Spleen (tissue), 11 donors: Measurements from ENCODE around the gene COL9A1. TPM values are rescaled to one million over a fixed set of nuclear protein-coding genes. Genes with fewer than 3 reads are reported as not detected.

Experiments
- DNase-seq: peaks from one replicate; pipeline ENCODE4 v3.0.0-alpha.2; 2020
- H3K27ac ChIP-seq, 8 donors: fragments of 200-600 bp; sonication (generic) in 7 of 8; 1 replicate in 4 of 8; 2 replicates in 4 of 8; pipeline versions ENCODE4 v1.5.0 to v1.8.0; 2016 to 2021; ENCODE audit warnings: inconsistent platforms in 4 of 8, mild to moderate bottlenecking in 4 of 8, moderate library complexity in 1 of 8
- H3K27me3 ChIP-seq, 7 donors: fragments of 200-600 bp; sonication (generic) in 6 of 7; replicated peaks in 1 of 7; 1 replicate in 4 of 7; 2 replicates in 3 of 7; pipeline versions ENCODE4 v1.5.0 to v1.8.0; 2016 to 2021; ENCODE audit warnings: inconsistent platforms in 3 of 7, mild to moderate bottlenecking in 1 of 7
- H3K36me3 ChIP-seq, 6 donors: fragments of 200-600 bp; sonication (generic) in 5 of 6; 1 replicate in 4 of 6; 2 replicates in 2 of 6; pipeline versions ENCODE4 v1.5.0 to v1.8.0; 2016 to 2021; ENCODE audit warnings: inconsistent platforms in 2 of 6
- H3K4me1 ChIP-seq, 6 donors: fragments of 200-600 bp; sonication (generic) in 5 of 6; 1 replicate in 3 of 6; 2 replicates in 3 of 6; pipeline versions ENCODE4 v1.5.0 to v1.8.0; 2016 to 2021; ENCODE audit warnings: inconsistent platforms in 3 of 6
- H3K4me3 ChIP-seq, 8 donors: fragments of 200-600 bp; sonication (generic) in 7 of 8; 1 replicate in 4 of 8; 2 replicates in 4 of 8; pipeline versions ENCODE4 v1.5.0 to v1.8.0; 2016 to 2021; ENCODE audit warnings: inconsistent platforms in 4 of 8, mild to moderate bottlenecking in 4 of 8, moderate library complexity in 2 of 8
- H3K9me3 ChIP-seq, 8 donors: fragments of 200-600 bp; sonication (generic) in 7 of 8; 1 replicate in 4 of 8; 2 replicates in 4 of 8; pipeline versions ENCODE4 v1.5.0 to v1.8.0; 2016 to 2021; ENCODE audit warnings: inconsistent platforms in 4 of 8
- CTCF ChIP-seq, 11 experiments: fragments of 200-600 bp in 7 of 11; fragments of 450-650 bp in 4 of 11; sonication (generic) in 4 of 11; IDR thresholded peaks in 8 of 11; conservative IDR thresholded peaks in 3 of 11; 1 replicate in 7 of 11; 2 replicates in 4 of 11; pipeline versions ENCODE4 v1.4.0 to v1.8.0; 2016 to 2021; ENCODE audit warnings: antibody characterized with exemption in 11 of 11, inconsistent platforms in 4 of 11, mild to moderate bottlenecking in 1 of 11
- POLR2A ChIP-seq, 3 donors: fragments of 450-650 bp; IDR thresholded peaks; one replicate each; pipeline ENCODE4 v1.5.1; 2017; ENCODE audit warnings: antibody characterized with exemption in 3 of 3, mild to moderate bottlenecking in 1 of 3
- POLR2AphosphoS5 ChIP-seq, 3 donors: sonication (generic); formaldehyde crosslinking; IDR thresholded peaks; one replicate each; pipeline ENCODE4 v1.5.1; 2017; ENCODE audit warnings: antibody characterized with exemption in 3 of 3
- WGBS, 5 donors: extraction: QIAGEN DNeasy Blood & Tissue Kit in 3 of 5; methylation state at CpG; one replicate each; pipeline versions ENCODE4 v1.1.5 to v1.1.7; 2013 to 2018; 5-methylcytosine and 5-hydroxymethylcytosine counted together
- intact Hi-C: fragments of 100-400 bp; cut with DNase I; formaldehyde crosslinking; loops from one replicate; pipeline ENCODE4 v1.15.0; 2023; ENCODE audit warnings: low total_unique reads
- polyA plus RNA-seq, 3 donors: library from polyadenylated mRNA; stranded (reverse); fragments of 200-250 nt; gene quantifications; one replicate each; pipeline ENCODE4 v1.2.1, GENCODE V29; 2013
- total RNA-seq, 7 donors: library from RNA; depleted of rRNA in 3 of 7; stranded (reverse); fragments of >200 nt in 3 of 7; fragmentation: NEBNext Ultra II Directional in 4 of 7; extraction: Animal tissue kit (Norgen Biotek cat#: 25700) in 4 of 7; gene quantifications; one replicate each; pipeline versions ENCODE4 v1.1.0 to v1.2.1, GENCODE V29; 2016 to 2021
- donor health status: healthy with polysubstance abuse.
- donor health status: DM: no; HTN: no; CAD: no; lungs with moderate emphysema.
- donor health status: DM: no; HTN: no; CAD: no.
- donor health status: Bipolar disorder and iron deficiency.
- donor health status: healthy.
- donor health status: DM: no; HTN: no; CAD: no.
- donor health status: DM: yes; HTN: yes; CAD: no.

Gene COL9A1
- total and polyA plus RNA-seq, 10 donors, result 0.06 to 0.07 (median 0.06) TPM; not detected in 7

DNA sequence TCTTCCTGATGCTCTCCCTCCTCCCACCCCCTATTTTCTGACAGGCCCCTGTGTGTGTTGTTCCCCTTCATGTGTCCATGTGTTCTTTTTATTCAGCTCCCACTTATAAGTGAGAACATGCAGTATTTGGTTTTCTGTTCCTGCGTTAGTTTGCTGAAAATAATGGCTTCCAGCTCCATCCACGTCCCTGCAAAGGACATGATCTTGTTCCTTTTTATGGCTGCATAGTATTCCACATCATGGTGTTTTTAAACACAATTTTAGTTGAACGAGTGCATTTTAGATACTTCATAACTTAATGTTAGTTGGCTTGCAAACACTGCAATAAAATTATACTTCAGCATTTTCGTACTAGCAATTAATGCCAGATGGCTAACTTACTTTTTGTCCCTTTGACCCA, 28.5 kb downstream of the COL9A1 start:
- DNase-seq, result no peak
- H3K27ac ChIP-seq, result no peak overlapping the region
- no peaks in the 10 kb centered on the region for H3K4me1 ChIP-seq
- H3K9me3 ChIP-seq, result peaks cover 0 to 4% (median 0%) of the 10 kb centered on the region in 8 donors
- WGBS, 5 donors, result 72 to 86% (median 82%) methylated on average over 4 of the region's 4 CpGs
- H3K4me3 ChIP-seq, result no peak overlapping the region
- TF ChIP-seq POLR2AphosphoS5 (IDR thresholded peaks at IDR 0.05), result no peak
- TF ChIP-seq CTCF (IDR thresholded peaks at IDR 0.05 in 8 of 11, conservative IDR thresholded peaks at IDR 0.05 in 3 of 11), result no peak
- no peak for TF ChIP-seq POLR2A (IDR thresholded peaks at IDR 0.05)
- no peaks in the 10 kb centered on the region for H3K36me3 ChIP-seq
- intact Hi-C loops, result no loop called here
- peaks cover 0 to 5% (median 0%) of the 10 kb centered on the region in 7 donors for H3K27me3 ChIP-seq

- Histone ChIP-seq H3K27me3 (peaks cover 0 to 5% (median 0%) of the 10 kb centered on the region in 7 donors), H3K4me3 (no peak overlapping the region), H3K36me3 (no peaks in the 10 kb centered on the region), H3K27ac (no peak overlapping the region), H3K4me1 (no peaks in the 10 kb centered on the region), H3K9me3 (peaks cover 0 to 4% (median 0%) of the 10 kb centered on the region in 8 donors)
- WGBS, 5 donors, result 59 to 71% (median 62%) methylated on average over 2 of the region's 2 CpGs
- TF ChIP-seq POLR2AphosphoS5 (IDR thresholded peaks at IDR 0.05) (no peak), CTCF (IDR thresholded peaks at IDR 0.05 in 8 of 11, conservative IDR thresholded peaks at IDR 0.05 in 3 of 11) (no peak), POLR2A (IDR thresholded peaks at IDR 0.05) (no peak)
- no peak for DNase-seq
- intact Hi-C loops, result no loop called here
Measured at GRCh38 chr6:70272071-70272470, 30.8 kb downstream of the COL9A1 start.

DNA sequence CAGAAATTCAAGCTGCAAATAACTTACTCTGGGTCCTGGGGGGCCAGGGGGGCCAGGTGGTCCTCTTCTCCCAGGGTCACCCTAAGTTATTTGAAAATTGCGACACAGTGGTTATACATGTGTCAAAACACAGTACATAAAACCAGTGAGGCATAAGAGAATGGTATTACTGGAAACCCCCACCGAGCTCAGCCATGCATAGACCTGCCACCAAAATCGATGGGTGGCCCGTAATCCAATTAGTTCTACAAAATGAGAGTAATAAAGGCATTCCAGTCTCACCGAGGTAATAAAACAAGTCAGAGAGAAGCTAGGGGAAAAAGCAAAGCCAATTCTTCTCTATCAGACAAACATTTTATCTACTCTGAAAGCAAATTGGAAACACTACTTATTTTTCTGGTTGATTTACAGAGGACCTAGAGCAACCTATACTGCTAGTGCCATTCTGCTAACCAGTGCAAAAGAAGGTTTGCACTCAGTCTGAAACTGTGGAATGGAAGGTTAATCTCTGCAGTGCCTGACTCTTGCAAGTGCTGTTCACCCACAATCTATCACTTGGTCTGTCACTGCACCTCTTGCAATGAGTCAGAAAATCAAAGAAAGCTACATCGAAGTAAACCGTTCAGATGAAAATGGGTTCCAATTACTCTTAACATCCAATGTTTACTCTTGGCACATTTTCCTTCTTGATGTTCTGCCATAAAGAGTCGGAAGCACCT, 32.4 kb downstream of the COL9A1 start:
- no peak overlapping the region for H3K27ac ChIP-seq
- peaks cover 0 to 4% (median 0%) of the 10 kb centered on the region in 8 donors for H3K9me3 ChIP-seq
- intact Hi-C loops, result no loop called here
- DNase-seq, result no peak
- TF ChIP-seq POLR2AphosphoS5 (IDR thresholded peaks at IDR 0.05) (no peak), CTCF (IDR thresholded peaks at IDR 0.05 in 8 of 11, conservative IDR thresholded peaks at IDR 0.05 in 3 of 11) (no peak), POLR2A (IDR thresholded peaks at IDR 0.05) (no peak)
- H3K4me3 ChIP-seq, result no peak overlapping the region
- no peaks in the 10 kb centered on the region for H3K4me1 ChIP-seq
- 60 to 76% (median 69%) methylated on average over 8 of the region's 8 CpGs for WGBS, 5 donors
- H3K27me3 ChIP-seq, result peaks cover 0 to 5% (median 0%) of the 10 kb centered on the region in 7 donors
- H3K36me3 ChIP-seq, result no peaks in the 10 kb centered on the region

DNA sequence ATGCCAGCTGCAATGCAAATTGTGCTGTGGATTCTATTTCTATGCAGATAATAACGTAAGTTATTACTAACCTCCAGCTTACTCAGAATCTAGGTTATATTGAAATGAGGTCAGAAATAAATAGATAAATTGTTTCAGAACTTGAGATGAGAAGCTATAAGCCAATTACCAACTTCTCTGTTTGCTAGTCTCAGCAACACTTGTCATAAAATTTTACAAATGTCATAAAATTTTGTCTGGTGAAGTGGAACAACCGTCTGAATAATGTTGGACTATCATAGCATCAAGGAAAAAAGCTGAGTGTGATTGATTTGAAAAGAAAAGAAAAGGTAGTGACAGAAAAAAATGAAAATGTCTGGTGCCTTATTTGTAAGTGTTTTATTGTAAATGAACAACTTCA, 36.7 kb downstream of the COL9A1 start:
- peaks cover 0 to 5% (median 0%) of the 10 kb centered on the region in 7 donors for H3K27me3 ChIP-seq
- 38 to 61% (median 54%) methylated on average over 2 of the region's 2 CpGs for WGBS, 5 donors
- DNase-seq, result no peak
- TF ChIP-seq POLR2A (IDR thresholded peaks at IDR 0.05) (no peak), CTCF (IDR thresholded peaks at IDR 0.05 in 8 of 11, conservative IDR thresholded peaks at IDR 0.05 in 3 of 11) (no peak), POLR2AphosphoS5 (IDR thresholded peaks at IDR 0.05) (no peak)
- H3K36me3 ChIP-seq, result no peaks in the 10 kb centered on the region
- no peak overlapping the region for H3K27ac ChIP-seq
- H3K4me1 ChIP-seq, result no peaks in the 10 kb centered on the region
- intact Hi-C loops, result no loop called here
- no peak overlapping the region for H3K4me3 ChIP-seq
- no peaks in the 10 kb centered on the region for H3K9me3 ChIP-seq
